Measurements from ENCODE around the gene CLASP2. TPM values are rescaled to one million over a fixed set of nuclear protein-coding genes. Genes with fewer than 3 reads are reported as not detected.

The CLASP2 gene
- total RNA-seq, 1 experiment from 2014 or later, result 58.9 TPM

GRCh38 chr3:33644582-33644981 lies 73.5 kb downstream of the CLASP2 start:
- TF ChIP-seq CTCF (IDR thresholded peaks at IDR 0.05; ENCODE audit: unreplicated experiment), result no peak
- CTCF ChIA-PET, result interaction anchor here (0.7 to 1.8 kb wide), 6 partner anchors 8 to 143 kb away, joined by 3 to 8 read pairs (median 4); no protein-coding TSS in a partner anchor
- BruUV-seq (replicated peaks), result no TSS peak
- Mint-ChIP-seq H3K9me3 (ENCODE audit: unreplicated experiment) (no peaks in the 10 kb centered on the region), H3K36me3 (ENCODE audit: insufficient read depth, unreplicated experiment) (peaks cover 12% of the 10 kb centered on the region), H3K4me3 (ENCODE audit: unreplicated experiment) (no peak overlapping the region), H3K27ac (ENCODE audit: low read depth, unreplicated experiment) (no peak overlapping the region), H3K4me1 (ENCODE audit: insufficient read depth, unreplicated experiment) (peaks cover 16% of the 10 kb centered on the region), H3K27me3 (ENCODE audit: insufficient read depth, unreplicated experiment) (no peaks in the 10 kb centered on the region)
- POLR2A ChIA-PET, result interaction anchor here (0.9 to 3.1 kb wide), 8 partner anchors 8 to 154 kb away, joined by 3 to 22 read pairs (median 6); partner anchors contain the start of gene PDCD6IP
- no peak for DNase-seq (ENCODE audit: unreplicated experiment)
- intact Hi-C loops (cut with micrococcal nuclease), result no loop called here

- Mint-ChIP-seq H3K27me3 (ENCODE audit: insufficient read depth, unreplicated experiment) (no peaks in the 10 kb centered on the region), H3K27ac (ENCODE audit: low read depth, unreplicated experiment) (no peak overlapping the region), H3K36me3 (ENCODE audit: insufficient read depth, unreplicated experiment) (peaks cover 21% of the 10 kb centered on the region), H3K9me3 (ENCODE audit: unreplicated experiment) (no peaks in the 10 kb centered on the region), H3K4me3 (ENCODE audit: unreplicated experiment) (no peak overlapping the region), H3K4me1 (ENCODE audit: insufficient read depth, unreplicated experiment) (peaks cover 11% of the 10 kb centered on the region)
- no peak for DNase-seq (ENCODE audit: unreplicated experiment)
- no peak for TF ChIP-seq CTCF (IDR thresholded peaks at IDR 0.05; ENCODE audit: unreplicated experiment)
- BruUV-seq (replicated peaks), result no TSS peak
- ChIA-PET CTCF (interaction anchor here (0.7 to 1.7 kb wide), 6 partner anchors 26 to 512 kb away, joined by 3 to 8 read pairs (median 5); no protein-coding TSS in a partner anchor), POLR2A (interaction anchor here (1.7 kb wide), 1 partner anchor 74 kb away, joined by 4 read pairs; no protein-coding TSS in a partner anchor)
- intact Hi-C loops (cut with micrococcal nuclease), result no loop called here
These were observed 75.2 kb downstream of the CLASP2 start for GRCh38 chr3:33642806-33643205.

- ChIA-PET CTCF (interaction anchor here (0.6 to 1.6 kb wide), 3 partner anchors 72 to 147 kb away, joined by 3 to 6 read pairs (median 5); no protein-coding TSS in a partner anchor), POLR2A (interaction anchor here (0.9 kb wide), 1 partner anchor 77 kb away, joined by 5 read pairs; no protein-coding TSS in a partner anchor)
- no peak for TF ChIP-seq CTCF (IDR thresholded peaks at IDR 0.05; ENCODE audit: unreplicated experiment)
- peaks cover 11% of the 10 kb centered on the region for H3K4me1 Mint-ChIP-seq (ENCODE audit: insufficient read depth, unreplicated experiment)
- no peaks in the 10 kb centered on the region for H3K9me3 Mint-ChIP-seq (ENCODE audit: unreplicated experiment)
- peaks cover 23% of the 10 kb centered on the region for H3K36me3 Mint-ChIP-seq (ENCODE audit: insufficient read depth, unreplicated experiment)
- H3K27ac Mint-ChIP-seq (ENCODE audit: low read depth, unreplicated experiment), result no peak overlapping the region
- H3K27me3 Mint-ChIP-seq (ENCODE audit: insufficient read depth, unreplicated experiment), result no peaks in the 10 kb centered on the region
- no peak overlapping the region for H3K4me3 Mint-ChIP-seq (ENCODE audit: unreplicated experiment)
- intact Hi-C loops (cut with micrococcal nuclease), result loop anchor here (10.0 kb wide), 1 partner anchor 505 kb away; no protein-coding TSS in a partner anchor
- BruUV-seq (replicated peaks), result no TSS peak
- DNase-seq (ENCODE audit: unreplicated experiment), result no peak
These were observed 78.2 kb downstream of the CLASP2 start for GRCh38 chr3:33639889-33640288.

- CTCF ChIA-PET, result interaction anchor here (0.6 to 2.7 kb wide), 20 partner anchors 8 to 187 kb away, joined by 3 to 45 read pairs (median 4); partner anchors contain the start of gene CLASP2
- POLR2A ChIA-PET, result interaction anchor here (1.3 to 1.5 kb wide), 5 partner anchors 8 to 150 kb away, joined by 4 to 10 read pairs (median 6); no protein-coding TSS in a partner anchor
- peaks cover 6% of the 10 kb centered on the region for H3K4me1 Mint-ChIP-seq (ENCODE audit: insufficient read depth, unreplicated experiment)
- no TSS peak for BruUV-seq (replicated peaks)
- no peak overlapping the region for H3K27ac Mint-ChIP-seq (ENCODE audit: low read depth, unreplicated experiment)
- H3K4me3 Mint-ChIP-seq (ENCODE audit: unreplicated experiment), result no peak overlapping the region
- peaks cover 16% of the 10 kb centered on the region for H3K36me3 Mint-ChIP-seq (ENCODE audit: insufficient read depth, unreplicated experiment)
- no peak for DNase-seq (ENCODE audit: unreplicated experiment)
- TF ChIP-seq CTCF (IDR thresholded peaks at IDR 0.05; ENCODE audit: unreplicated experiment), result no peak
- no peaks in the 10 kb centered on the region for H3K9me3 Mint-ChIP-seq (ENCODE audit: unreplicated experiment)
- intact Hi-C loops (cut with micrococcal nuclease), result loop anchor here (10.0 kb wide), 1 partner anchor 503 kb away; no protein-coding TSS in a partner anchor
- no peaks in the 10 kb centered on the region for H3K27me3 Mint-ChIP-seq (ENCODE audit: insufficient read depth, unreplicated experiment)
These were observed 80.6 kb downstream of the CLASP2 start for GRCh38 chr3:33637482-33637881.

All from MCF 10A (cell line).